Loucy (cell line): ENCODE measurements around the gene VWA5B1.

Source experiments
- CTCF ChIP-seq: fragments of 200-600 bp; sonication (generic); conservative IDR thresholded peaks from 2 replicates; pipeline ENCODE4 v1.5.1; 2014; ENCODE audit warnings: mild to moderate bottlenecking, antibody characterized with exemption, low read length
- EZH2phosphoT487 ChIP-seq: fragments of 200-600 bp; IDR thresholded peaks from 2 replicates; pipeline ENCODE4 v1.6.1; 2018; ENCODE audit warnings: antibody characterized with exemption, mild to moderate bottlenecking, moderate library complexity, borderline replicate concordance

DNA sequence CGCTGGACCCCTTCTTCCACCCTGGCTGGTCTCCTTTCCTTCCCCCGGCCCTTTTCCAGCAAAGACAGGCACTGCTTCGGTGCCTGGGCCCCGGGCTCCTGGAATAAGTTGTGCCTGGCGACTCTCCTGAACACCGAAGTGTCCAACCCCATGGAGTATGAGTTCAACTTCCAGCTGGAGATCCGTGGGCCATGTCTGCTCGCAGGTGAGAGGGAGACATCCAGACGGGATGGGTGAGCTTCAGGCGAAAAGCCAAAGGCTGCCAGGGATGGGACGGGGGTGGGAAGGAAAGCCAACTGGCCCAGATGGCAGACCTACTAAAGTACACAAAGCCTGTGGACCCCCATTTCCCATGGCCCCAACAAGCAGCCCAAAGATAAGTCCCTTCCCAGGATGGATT lies 26.8 kb downstream of the VWA5B1 start:
- TF ChIP-seq CTCF (no peak), EZH2phosphoT487 (no peak)
